GM19328 (cell line): Measurements from ENCODE around the gene RORC.

Experiments used
- ATAC-seq: cut with Tn5 transposase; IDR thresholded peaks from one replicate; pipeline ENCODE4 v1.9.1; 2021; ENCODE audit warnings: mild to moderate bottlenecking, moderate library complexity; ENCODE audit not compliant: unreplicated experiment

Gene RORC

GRCh38 chr1:151849126-151849525, 17.5 kb upstream of the RORC start:
- no peak for ATAC-seq

DNA sequence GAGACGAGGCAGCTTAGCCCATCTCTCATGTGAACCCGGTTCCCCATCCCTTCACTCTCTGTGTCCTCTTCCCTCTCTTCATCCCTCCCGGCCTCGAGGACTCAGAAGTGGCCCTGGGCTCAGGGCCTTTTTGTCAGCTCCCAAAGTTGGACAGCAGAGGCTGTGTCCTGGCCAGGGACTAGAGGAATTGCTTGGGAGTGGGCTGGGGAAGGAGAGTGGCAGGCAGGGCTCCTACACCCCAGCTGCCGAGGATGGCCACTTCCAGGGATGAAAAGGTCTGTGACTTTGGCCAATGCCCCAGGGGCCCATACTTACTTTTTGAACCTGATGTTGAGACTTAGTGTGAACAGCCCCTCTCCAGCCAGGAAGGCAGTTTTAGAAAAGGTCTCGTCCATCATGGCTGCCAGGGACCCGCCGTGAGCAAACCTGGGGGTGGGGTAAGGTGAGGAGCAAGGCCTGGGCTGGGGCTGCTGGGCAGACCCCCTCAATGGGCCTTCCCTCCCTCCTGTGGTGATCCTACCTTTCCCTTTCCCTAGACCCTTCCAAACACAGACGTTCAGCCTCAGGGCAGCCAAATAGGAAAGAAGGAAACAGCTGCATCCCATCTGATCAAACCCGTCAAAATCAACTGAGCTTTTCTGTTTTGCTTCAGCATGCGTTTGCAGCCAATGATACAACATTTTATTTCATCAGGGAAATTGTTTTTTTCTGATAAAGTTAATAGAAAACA, 16.4 kb upstream of the RORC start:
- ATAC-seq: no peak

GRCh38 chr1:151846686-151847237, 15.2 kb upstream of the RORC start:
- no peak for ATAC-seq

- ATAC-seq: no peak
Observed at GRCh38 chr1:151846062-151846568, 14.5 kb upstream of the RORC start.

GRCh38 chr1:151843398-151843797, 11.8 kb upstream of the RORC start:
- ATAC-seq: no peak

- no peak for ATAC-seq
Observed at GRCh38 chr1:151841141-151841540, 9.5 kb upstream of the RORC start.

DNA sequence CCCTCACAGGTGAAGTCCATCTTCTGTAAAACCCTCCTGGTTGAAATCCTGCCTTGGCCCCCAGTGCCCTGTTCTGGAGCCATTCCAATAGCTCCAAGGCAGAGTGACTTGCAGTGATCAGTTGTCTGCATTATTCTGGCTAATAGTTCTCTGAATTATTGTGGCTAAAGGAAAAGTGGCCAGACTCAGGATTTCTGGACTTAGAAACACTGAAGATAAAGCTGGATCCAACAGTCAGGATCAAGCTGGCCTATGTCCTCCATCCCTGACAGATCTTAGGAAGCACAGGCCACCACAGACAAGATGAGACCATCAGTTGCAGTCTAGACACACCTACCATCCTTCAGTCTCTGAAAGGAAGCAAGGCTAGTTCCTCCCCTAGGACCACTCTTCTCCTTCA, 8.8 kb upstream of the RORC start:
- no peak for ATAC-seq

GRCh38 chr1:151839457-151840403, 8.1 kb upstream of the RORC start, which contains the start of gene C2CD4D:
Gene C2CD4D, minus strand, starts transcription at chr1:151839820. Its CDS starts 831 bp downstream, at chr1:151838989.
- no peak for ATAC-seq

- ATAC-seq: no peak
Observed at GRCh38 chr1:151839082-151839412, 7.4 kb upstream of the RORC start.

DNA sequence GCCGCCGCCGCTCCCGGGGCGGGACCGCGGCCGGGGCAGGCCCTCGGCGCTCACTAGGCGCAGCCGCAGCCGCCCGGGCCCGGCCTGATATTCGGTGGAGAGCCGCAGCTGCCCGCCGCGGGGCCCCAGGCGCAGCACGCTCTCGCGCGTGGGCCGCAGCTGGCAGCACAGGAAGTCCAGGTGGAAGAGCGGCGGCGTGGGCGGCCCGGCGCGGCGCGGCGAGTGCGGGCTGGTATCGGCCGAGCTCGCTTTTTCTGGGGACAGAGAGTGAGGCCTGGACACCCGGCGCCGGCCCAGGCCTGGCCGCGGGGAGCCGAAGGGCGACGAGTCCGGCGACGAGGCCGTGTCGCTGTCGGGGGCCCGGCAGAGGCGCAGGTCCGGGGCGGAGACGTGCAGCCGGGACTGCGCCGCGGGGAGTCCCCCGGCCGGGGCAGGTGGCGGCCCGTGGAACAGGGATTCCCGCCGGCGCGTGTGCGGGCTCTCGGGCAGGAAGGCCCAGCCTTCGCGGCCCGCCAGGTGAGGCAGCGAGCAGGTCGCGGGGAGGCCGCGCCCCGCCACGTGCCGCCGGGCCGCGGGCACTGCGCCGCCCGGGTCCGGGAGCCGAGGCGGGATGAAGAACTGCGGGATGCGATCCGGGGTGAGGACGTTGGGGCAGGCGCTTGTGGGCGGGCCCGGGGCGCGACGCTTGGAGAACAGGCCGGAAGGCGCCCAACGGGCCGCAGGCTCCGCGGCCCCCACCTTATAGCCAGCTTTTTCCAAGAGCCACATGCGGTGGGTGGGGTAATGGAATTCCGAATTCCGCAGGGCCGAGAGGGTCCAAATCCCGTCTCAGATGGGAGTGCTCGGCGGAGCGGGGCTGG, 6.8 kb upstream of the RORC start:
- ATAC-seq: no peak

- ATAC-seq: no peak
Observed at GRCh38 chr1:151837884-151838221, 6.3 kb upstream of the RORC start.

- ATAC-seq: no peak
Observed at GRCh38 chr1:151837197-151837596, 5.6 kb upstream of the RORC start.

- ATAC-seq: no peak
Observed at GRCh38 chr1:151835596-151835995, 4.0 kb upstream of the RORC start.

DNA sequence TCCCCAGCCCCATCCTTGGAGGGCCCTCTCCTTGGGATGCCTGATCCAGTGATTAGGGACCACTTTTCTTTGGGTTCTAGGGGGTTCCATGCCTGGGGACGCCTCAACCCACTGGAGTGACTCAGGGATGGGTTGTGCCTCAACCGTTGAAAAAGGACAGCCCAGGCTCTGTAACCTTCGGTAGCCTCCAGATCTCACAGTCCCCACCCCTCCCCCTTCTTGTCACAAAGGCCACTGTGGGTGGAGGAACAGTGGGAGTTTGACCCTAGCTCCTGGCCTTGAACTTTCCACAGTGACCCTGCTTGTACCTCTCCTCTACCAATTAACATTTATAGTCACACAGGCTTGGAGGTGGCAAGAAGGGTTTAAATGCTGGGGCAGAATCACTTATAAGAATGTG, 2.6 kb upstream of the RORC start:
- no peak for ATAC-seq

DNA sequence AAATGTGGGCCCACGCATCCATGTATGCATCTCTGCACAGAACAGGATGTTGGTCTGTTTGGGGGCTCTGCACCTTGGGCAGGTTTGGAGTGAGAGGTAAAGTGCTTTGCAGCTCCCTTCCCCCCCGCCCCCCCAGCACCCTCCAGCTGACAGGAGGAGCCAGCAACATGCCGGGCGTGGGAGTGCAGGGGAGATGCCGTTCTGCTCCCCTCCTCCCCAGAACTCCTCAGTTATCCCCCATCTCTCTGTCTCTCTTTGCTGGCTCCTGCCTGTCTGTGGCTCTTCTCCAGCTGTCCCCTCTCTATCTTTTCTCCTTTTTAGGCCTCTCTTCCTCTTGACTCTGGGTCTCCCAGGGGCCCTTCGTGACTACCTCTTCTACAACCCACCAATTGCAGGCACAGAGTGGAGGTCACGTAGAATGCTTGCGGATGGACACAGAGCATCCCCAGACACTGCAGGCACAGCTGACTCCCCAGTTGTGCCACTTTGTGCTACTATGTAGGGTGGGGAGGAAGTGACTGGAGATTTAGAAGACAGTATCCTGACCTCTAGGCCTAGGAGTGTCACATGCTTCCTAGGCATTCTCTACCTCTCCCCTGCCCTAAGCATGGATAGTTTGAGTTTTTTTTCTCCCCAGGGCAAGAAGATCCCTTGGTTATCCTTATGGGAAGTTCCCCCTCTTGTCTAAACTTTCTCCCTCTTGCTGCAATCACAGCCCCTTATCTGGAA, 1.7 kb upstream of the RORC start:
- no peak for ATAC-seq

GRCh38 chr1:151832318-151832980, 847 bp upstream of the RORC start:
- ATAC-seq: no peak

DNA sequence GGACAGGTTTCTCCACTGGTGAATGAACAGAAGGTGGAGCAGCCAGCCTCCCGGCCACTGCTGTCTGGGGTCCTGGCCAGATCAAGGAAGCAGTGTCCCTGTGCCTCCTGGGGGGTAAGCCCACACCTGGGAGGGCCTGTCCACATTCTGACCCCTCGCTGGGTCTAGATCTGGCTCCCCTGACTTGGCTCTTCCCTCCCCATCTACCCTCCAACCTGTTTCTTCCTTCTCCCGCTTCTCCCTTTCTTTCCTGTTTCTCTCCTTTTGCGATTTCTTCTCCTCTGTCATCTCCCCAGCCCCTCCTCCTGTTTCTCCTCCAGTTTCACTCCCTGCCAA, 378 bp downstream of the RORC start:
- no peak for ATAC-seq

DNA sequence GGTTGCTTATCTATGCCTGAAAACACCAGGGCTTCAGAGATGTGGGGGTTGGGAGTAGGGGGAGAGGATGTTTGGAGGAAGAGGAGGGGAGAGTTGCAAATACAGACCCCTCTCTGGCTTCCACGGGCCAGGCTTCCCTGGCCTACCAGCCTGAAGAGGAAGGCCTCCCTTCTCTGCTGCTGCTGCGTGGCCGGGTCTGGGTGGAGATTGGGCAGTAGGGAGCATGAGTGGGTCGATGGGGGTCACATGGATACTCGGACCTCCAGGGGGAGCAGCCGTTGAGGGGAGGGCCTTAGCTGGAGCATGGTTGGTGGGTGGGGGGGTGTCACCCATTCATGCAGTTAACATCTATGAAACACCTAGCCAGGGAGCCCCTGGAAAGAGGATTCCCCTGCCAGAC, 1.5 kb downstream of the RORC start:
- no peak for ATAC-seq

DNA sequence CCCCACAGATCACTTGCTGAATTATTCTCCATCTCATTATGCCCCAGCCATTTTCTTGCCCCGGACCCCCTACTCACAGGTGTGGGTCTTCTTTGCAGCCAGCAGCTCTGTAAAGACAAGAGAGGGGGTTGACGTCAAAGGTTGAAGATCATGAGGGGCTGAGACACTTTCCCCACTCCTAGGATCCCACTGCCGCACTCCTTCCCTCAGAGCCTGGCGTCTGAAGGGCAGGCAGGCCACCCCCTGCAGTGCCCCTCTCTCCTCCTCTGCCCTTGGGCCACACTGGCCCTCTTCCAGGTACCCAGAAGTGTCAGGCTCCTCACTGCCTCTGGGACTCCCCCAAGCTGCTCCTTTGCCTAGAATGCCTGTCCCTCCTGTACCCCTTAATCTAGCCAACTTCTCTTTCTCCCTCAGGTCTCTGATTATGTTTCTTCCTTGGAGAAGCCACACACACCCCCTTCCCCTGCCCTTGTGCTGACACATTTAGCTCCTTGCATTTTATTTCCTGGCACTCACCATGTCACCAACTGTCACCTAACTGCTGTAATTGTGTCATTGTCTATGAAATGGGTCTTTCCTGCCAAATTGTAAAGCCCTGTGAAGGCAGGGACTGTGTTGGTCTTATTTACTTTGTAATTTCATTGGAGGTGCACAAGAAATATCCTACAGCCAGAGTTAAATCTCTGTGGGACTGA, 2.1 kb downstream of the RORC start:
- ATAC-seq: no peak
